Activated gamma-delta T cell treated with Interleukin-2 at 50 U/mL for 16 hours (primary cell): Measurements from ENCODE around the gene ZNF770.

Experiments
- DNase-seq: peaks from one replicate; pipeline ENCODE4 v3.0.0-alpha.2; 2020

Gene ZNF770, protein sequence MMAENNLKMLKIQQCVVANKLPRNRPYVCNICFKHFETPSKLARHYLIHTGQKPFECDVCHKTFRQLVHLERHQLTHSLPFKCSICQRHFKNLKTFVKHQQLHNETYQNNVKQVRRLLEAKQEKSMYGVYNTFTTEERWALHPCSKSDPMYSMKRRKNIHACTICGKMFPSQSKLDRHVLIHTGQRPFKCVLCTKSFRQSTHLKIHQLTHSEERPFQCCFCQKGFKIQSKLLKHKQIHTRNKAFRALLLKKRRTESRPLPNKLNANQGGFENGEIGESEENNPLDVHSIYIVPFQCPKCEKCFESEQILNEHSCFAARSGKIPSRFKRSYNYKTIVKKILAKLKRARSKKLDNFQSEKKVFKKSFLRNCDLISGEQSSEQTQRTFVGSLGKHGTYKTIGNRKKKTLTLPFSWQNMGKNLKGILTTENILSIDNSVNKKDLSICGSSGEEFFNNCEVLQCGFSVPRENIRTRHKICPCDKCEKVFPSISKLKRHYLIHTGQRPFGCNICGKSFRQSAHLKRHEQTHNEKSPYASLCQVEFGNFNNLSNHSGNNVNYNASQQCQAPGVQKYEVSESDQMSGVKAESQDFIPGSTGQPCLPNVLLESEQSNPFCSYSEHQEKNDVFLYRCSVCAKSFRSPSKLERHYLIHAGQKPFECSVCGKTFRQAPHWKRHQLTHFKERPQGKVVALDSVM

DNA sequence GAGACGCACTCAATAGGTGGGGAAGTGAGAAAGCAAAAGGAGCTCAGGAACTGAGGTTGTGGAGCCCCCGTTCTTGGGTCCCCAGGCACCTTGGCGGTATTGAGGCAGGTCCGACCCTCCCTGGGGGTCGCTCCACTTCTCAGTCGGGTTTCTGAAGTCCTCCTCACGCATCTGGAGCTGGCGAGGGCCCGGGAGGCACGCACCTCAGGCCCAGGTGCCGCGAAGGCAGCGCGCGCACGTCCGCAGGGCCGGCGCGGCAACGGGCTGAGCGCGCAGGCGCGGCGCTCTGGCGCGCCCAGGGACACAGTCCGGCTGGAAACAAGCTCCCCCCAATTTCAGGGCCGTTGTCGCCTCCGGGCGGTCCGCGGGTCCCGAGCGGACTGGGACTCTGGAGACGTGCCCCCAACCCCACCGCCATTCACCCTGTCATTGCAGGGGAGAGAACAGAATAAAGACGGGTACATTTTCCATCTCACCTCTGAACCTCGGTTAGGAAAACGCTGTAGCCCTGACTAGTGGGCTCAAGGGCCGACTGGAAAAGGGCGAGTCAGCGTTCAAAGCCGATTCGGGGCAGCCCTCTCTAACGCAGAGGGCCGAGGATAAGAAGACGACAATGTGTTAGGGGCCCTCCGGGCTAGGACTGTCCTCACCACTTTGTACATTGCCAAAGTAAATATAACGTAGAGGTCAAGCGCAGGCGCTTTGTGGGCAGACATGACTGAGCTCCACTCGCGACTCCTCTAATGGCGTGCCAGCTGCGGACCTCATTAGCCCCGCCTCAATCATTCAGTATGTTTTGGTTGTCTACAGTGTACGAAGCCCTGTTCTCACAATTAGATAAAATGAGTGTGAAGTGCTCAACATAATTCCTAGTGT is at the start of gene ZNF770:
Gene ZNF770, minus strand, starts transcription at position 261 of the 876 bp plus-strand sequence. CDS start 4,853 bp downstream, outside the sequence.
- DNase-seq, result peak; percentile 77

DNA sequence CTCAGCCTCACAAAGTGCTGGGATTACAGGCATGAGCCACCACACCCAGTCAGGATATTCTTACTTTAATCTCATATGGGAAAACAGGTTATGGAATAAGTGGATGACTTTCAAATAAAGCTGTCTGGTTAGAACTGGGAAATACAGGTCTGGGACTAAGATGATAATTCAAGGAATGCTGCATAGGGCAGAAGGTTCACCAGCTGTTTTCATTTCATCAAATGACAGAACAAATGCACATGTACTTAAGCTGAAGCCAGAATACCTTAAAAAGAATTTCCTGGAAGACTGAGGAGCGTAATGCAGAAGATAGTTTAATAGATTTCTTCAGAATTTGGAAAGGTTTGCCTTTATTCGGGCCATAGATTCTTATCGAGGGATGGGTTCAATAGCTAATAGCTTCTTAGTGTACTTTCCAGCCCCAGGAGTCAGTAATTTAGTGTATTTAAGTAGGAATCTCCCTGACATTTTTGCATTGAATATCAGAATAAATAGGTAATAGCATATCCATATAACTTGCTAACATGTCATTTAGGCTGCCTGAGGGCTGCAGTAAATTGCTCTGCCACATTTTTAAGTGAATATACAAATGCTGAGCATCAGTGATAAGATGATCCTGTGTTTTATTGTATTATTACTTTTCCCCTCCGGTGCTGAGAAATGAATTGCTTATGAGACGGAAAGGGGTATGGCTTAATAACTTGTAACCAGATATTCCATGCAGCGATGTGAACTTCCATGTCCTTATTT is 40.3 kb upstream of the ZNF770 start:
- no peak for DNase-seq

DNA sequence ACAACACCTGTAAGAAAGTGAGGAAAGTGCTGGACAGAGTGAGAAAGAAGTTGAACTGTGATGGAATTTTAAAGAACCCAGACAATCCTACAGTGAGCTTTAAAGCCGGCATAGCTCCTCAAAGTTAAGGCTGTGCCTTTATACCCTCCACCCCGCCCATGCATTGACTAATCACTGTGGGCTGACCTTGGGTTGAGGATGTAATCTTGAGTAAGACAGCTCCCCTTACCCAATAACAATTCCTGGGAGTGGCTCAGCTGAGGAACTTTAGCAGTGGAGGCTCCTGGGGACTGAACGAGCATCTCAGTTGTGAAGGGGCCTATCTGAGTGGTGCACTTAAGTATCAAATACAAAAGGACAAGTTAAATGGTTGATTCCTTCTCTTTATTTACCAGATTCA is 35.7 kb upstream of the ZNF770 start:
- no peak for DNase-seq

DNA sequence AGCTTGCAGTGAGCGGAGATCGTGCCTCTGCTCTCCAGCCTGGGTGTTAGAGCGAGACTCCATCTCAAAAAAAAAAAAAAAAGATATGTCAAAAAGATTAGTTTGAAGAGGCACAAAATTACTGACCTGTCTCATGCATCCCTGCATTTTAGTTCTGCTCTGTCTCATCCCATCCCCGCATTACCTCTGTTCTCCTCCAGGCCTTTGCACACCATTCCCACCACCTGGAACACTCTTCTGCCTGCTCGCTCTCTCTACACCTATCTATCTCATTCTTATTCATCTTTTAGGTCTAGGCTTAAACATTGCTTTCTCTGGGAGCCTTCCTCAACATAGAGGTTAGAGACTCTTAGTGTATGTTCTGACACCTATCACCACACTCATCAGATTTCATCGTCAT is 32.9 kb upstream of the ZNF770 start:
- DNase-seq, result no peak

DNA sequence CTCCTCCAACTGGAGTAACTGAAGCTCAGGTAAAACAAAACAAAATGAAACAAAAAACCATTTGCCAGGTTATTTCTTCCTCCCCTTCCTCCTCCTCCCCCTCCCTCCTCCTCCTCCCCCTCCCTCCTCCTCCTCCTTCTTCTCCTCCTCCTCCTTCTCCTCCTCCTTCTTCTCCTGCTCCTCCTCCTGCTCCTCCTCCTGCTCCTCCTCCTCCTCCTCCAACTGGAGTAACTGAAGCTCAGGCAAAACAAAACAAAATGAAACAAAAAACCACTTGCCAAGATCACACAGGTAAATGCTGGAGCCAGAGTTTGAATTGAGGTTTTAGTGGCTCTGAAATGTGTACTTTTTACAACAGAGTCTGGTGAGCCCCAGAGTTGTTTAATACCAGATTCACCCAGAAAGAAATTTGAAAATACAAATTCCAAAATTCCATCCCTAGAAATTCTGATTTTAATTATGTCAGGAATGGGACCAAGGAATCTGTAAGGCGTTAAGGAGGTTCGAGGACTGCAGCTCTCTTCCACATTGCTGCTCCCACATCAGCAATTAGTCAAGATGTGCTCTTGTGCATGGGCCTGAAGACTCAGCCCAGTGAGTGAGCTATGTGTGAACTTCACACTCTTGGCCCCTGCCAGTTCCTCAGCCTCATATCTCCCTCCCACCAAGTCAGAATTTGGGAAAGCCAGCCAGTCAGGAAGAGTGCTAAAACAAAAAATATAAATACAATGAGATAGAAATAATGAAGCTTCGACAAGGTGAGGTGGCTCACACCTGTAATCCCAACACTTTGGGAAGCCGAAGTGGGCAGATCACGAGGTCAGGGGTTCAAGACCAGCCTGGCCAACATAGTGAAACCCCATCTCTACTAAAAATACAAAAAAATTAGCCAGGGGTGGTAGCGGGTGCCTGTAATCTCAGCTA is 31.6 kb upstream of the ZNF770 start:
- DNase-seq, result no peak

DNA sequence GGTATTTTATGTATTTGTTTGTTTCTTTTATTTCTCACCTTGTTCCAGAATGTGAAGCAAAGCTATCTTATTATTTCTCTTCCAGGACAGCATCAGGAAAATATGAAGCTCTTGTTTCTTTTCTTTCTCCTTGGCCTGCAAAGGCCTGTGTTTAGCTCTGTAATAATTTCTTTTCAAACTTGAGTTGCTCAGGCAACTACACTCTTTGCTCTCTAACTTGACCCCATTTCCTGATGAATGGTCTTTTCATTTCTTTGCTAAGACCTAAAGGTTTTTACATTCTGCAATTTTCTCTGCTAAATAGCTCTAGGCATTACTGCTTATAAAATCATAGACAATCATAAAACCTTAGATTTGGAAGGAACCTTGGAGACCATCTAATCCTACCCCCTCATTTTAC is 26.2 kb upstream of the ZNF770 start:
- DNase-seq, result no peak

DNA sequence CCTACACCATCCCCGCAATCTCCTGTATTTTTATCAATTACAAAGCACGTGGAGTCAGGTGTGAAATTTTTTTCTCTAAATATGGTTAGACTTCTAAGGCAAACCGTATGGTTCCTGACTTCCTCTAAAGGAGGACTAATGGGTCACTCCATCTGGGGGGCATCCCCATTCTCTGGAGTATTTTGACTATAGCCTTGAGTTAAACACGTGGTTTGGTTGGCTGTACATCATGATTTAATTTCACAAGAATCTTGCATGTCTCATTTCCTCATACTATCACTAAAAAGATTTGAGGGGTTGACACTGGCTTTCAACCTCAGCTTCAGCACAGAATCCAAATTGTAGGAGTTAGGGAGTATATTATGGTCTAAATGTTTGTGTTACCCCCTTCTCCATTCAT is 25.3 kb upstream of the ZNF770 start:
- no peak for DNase-seq

DNA sequence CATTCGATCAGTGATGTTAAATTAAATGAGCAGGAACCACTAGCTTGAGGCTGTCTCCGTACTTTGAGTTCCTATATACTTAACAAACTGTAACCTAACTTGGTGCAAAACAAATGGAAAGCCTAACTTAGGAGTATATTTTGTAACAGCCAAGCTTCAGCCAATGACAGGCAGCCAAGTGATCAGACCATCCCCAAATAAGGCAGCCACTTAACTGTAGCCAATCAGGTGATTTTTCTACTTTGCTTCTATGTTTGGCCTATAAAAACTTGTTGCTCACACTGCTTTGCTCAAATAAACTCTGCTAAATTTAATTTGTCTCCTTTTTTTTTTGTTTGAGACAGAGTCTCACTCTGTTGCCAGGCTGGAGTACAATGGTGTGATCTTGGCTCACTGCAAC is 19.3 kb upstream of the ZNF770 start:
- no peak for DNase-seq

DNA sequence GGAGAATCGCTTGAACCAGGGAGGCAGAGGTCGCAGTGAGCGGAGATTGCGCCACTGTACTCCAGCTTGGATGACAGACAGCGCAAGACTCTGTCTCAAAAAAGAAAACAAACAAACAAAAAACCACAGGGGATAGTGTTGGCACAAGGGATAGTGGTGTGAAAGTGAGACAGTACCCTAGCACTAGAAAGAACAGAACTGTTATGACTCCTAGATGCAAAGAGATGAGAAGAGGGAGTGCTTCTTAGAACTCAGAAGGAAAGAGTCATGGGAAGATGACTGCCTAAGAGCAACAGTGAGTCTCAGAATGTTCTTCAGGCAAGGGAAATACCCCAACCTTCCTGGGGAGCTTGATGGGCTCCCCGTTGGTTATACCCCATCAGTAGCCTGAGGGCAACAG is 17.8 kb upstream of the ZNF770 start:
- DNase-seq, result no peak

DNA sequence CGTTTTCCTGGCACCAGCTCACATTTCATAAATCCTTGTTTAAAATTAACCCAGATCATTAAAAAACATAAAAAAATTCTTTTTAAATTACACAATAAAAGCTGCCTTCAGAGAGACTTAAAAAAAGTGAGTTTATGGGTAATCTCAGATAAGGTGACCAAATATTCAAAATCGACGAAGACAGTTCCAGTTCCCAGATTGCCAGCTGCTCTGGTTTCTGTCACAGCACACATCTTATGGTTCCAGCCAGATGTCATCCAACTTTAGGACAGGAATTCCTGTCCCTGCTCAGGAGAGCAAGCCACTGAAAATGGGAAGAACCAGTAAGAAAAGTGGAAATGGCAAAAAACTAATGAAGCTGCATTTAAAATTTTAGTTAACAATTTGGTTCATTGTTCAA is 15.8 kb upstream of the ZNF770 start:
- DNase-seq, result no peak

DNA sequence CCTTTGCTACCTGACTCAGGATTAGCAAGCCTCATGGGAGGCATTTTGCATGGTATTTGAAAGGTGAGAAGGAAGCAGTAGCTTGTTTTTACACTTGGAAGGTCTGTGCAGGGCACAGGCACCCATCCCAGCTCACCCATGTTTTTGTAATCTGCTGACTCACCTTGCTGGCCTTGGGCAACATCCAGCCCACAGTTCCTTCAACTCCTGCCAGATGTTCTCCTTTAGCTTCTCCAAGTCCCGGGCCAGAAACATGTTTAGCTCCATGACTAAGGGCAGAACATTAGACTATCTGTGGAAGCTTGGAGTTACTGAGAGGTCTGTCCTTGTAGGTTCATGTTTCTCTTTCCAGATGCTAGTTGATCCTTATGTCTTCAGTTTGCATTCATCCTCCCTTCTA is 12.4 kb upstream of the ZNF770 start:
- DNase-seq, result no peak

DNA sequence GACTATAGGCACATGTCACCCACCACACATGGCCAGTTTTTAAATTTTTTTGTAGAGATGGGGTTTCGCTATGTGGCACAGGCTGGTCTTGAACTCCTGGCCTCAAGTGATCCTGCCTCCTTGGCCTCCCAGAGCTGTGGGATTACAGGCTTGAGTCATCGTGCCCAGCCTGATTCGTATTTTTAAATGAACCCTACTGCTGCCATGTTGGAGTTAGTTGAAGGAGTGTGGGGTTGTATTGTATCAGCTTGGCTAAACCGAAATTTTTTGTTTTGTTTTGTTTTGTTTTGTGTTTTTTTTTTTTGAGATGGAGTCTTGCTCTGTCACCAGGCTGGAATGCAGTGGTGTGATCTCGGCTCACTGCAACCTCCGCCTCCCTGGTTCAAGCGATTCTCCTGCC is 11.8 kb upstream of the ZNF770 start:
- no peak for DNase-seq

DNA sequence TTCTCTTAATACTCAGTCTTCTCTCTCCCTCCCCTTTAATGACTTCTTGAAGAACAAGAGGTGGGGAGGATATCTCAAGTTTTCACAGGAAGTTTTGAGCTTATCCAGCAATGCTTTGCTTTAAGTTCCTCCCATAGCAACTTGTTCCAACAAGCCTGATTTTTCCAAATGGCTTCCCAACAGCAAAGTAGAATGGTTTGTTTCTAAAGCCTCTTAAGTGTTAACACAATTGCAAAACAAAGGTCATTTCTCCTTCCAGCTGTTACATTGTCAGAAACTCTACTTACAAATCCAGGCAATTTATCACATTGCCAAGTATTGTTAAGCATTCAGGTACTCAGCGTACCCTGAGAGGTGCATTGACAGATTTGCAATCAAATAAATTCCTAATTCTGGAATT is 6.8 kb upstream of the ZNF770 start:
- DNase-seq, result no peak

DNA sequence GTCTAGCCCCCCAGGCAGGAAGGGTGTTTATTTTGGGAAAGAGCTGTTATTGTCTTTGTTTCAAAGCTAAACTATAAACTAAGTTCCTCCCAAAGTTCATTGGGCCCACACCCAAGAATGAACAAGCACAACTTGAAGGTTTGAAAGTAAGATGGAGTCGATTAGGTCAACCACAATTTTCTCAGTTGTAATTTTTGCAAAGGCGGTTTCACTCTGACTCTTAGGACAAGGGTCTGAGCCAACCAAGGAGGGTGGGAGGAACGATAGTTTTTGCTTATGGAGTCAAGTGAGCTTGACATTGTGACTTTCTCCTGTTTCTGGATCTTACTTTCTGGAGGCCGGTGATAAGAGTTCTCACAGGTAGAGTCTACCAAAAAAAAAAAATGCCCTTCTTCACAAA is 5.8 kb upstream of the ZNF770 start:
- DNase-seq, result no peak

DNA sequence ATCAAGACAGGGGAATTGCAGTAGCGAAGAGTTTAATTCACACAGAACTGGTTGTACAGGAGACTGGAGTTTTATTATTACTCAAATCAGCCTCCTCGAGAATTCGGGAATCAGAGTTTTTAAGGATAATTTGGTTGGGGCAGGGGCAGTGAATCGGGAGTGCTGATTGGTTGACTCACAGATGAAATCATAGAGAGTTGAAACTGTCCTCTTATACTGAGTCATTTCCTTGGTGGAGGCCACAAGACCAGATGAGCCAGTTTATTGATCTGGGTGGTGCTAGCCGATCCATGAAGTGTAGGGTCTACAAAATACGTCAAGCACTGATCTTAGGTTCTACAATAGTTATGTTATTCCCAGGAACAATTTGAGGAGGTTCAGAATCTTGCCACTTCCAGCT is 5.3 kb upstream of the ZNF770 start:
- DNase-seq, result no peak

DNA sequence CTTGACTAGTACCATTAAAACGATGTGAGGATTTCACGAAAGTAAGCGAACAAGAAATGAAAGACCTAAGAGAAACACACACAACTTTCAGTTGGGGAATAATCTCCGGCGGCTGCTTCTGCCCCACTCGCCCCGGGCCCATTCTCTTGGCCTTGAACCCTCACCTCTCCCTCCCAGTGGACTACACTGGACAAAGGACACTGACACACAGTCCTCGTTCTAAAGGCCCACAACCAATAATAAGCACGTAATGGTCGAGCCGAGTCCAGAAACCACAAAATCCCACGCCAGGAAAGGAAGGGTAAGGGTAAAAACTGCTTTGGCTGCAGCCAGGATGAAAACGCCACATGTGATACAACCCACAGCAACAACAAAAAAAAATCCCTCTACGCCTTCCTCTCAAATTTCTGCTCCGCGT is 469 bp downstream of the ZNF770 start:
- DNase-seq, result no peak

DNA sequence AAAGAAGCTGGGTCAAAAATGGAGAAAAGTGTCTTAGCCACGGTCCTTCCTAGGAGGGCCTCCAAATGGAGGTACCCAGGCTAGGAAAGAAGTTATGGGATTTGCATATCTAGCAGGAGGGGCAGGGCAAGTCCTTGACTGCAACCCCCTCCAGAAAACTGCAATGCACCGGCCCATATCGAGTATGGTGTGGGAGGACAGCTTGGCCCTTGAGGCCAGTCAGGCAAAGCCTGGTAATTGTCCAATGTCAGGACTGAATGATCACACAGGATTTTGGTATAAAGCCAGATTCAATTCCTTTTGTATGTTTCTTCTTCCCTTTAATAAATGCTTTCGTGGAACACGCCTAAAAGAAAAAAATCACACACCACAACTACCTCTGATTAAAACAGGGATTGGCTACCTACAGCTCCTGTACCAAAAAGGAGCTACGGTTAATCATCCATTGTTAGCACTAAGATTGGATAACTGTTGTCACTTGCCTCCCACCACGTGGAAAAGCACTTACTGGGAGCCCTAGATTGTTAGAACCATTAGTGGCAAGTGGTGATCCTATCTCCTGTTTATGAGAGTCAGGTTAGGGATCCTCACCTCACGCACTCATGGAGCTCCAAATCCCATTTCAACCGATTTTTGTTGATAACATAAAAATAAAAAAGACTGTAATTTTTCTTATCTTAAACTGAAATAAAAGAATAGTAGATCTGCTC is 1.2 kb downstream of the ZNF770 start:
- DNase-seq, result no peak

DNA sequence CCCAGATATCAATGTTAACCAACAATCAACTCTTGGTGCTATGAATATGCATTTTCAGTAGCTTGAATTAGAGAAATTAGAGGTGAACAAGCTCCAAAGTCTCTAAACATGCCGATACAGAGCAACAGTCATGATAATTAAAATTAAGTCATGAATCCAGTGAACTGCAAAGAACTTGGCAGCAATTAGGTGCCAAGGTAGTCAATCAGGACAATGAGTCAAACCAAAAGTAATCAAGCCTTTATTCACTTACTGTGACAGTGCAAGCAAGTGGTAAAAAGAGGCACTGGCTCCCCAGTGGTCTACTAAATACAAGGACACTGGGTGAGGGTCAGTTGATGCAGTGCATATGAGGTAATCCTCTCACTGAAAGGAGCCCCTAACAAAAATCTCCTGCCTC is 1.8 kb downstream of the ZNF770 start:
- DNase-seq, result no peak

DNA sequence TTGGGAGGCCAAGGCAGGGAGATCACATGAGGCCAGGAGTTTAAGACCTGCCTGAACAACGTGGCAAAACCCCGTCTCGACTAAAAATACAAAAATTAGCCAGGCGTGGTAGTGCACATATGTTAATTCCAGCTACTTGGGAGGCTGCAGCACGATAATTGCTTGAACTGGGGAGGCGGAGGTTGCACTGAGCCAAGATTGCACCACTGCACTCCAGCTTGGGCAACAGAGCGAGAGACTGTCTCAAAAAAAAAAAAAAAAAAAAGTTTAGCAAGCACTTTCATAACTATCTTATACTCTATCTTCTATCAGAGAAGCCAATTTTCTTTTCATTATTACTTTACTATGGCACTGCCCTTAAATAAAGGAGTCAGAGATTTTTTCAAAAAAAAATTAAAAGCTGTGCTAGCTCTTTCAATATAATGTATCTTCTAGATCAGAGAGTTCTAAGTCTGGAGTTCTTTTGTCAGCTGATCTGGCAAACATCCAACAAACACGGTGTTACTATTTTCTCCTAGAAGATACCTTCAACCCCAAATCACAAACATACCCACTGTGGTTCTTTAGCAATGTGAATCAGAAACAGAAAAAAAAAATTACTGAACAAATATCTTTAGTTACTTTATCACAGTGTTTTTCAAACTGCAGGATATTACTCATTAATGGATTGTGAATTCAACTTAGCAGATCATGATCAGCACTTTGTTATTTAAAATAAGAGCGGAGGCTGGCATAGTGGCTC is 3.0 kb downstream of the ZNF770 start:
- no peak for DNase-seq

DNA sequence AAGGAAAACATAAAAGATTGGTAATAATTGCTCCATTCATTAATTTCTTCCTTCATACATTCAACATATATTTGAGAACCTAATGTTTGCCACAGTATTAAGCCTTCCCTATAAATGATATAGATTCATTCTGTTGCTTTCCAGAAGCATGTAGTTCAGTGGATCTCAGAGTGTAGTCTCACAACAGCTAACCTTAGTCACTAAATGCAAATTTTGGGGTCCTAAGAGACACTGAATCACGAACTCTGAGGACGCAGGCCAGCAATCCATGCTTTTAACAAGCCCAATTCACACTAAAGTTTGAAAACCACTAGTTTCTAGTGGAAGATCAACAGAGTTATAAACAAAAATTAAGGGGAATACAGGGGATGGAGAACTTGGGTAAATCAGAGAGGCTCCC is 11.3 kb downstream of the ZNF770 start:
- no peak for DNase-seq
